GM04504 (cell line): ENCODE data around the gene ACSS1.

Experiments used
- DNase-seq: peaks from one replicate; pipeline ENCODE4 v3.0.0-alpha.2; 2012; ENCODE audit warnings: low read depth

ACSS1 gene

GRCh38 chr20:25058847-25059810 is 1.2 kb upstream of the ACSS1 start:
- DNase-seq, result no peak

DNA sequence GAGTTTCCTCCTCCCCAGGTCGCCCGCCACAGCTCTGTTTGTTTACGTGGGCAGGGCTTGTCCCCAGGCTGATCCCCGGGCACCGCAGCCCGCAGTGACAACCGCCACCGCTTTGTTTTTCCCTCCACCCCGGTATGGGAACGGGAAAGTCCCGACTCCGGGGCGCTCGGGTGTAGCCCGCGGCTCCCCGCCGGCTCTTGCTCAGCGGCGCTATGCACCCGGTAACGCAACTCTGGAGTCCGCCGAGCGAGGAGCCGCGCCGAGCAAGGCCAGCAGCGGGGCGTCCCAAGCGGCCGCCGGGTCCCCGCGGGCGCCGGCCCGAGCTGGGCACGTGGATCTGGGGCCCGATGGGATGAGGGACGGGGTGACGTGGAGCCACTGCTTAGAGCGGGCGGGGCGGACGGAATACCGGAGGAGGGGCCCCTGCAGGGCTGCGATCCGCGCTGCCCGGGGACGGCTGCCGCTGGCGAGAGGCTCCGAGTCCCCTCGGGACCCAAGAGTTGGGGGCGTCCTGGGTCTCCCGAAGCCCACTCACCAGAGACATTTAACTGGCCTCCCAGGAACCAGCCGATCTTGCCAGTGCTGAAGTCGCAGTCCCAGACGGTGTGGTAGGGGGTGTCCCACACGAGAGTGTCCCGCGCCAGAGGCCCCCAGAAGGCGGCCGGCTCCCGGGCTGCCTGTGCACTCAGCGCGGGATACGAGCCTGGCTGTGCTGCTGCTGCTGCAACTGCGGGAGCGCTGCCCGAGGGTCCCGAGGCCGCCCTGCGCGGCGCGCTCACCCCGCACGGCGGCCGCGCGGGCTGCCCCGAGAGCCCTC is 497 bp downstream of the ACSS1 start:
- no peak for DNase-seq

GRCh38 chr20:25056690-25057233 is 1.2 kb downstream of the ACSS1 start:
- no peak for DNase-seq

GRCh38 chr20:25055711-25056495 is 2.0 kb downstream of the ACSS1 start:
- DNase-seq, result no peak

DNA sequence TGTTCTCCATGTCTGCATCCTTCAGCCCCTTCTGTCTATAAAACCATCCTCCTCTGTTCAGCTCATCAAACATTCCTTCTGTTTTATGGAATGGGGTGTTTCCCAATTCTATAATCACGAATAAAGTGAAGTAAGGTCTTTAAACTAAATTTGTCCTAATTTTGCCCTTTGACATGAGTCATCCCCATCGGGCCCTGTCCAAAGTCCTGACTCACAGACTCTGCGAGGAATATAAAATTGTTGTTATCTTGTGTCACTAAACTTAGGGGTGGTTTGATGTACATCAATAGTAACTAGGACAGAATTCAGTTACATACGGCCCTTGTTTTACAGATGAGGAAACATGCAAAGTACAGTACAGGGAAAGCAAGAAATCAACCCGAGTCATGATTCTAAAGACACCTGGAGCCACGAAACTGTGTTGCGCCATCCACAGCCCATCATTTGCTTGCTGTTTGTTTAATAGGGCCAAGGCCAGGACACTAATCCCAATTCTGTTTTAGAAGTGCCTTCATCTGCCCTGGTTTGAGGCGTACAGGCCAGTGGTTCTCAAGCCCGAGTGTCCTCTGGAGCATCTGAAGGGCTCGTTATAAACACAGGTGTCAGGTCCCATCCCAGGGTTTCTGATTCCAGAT is 2.8 kb downstream of the ACSS1 start:
- DNase-seq, result no peak

DNA sequence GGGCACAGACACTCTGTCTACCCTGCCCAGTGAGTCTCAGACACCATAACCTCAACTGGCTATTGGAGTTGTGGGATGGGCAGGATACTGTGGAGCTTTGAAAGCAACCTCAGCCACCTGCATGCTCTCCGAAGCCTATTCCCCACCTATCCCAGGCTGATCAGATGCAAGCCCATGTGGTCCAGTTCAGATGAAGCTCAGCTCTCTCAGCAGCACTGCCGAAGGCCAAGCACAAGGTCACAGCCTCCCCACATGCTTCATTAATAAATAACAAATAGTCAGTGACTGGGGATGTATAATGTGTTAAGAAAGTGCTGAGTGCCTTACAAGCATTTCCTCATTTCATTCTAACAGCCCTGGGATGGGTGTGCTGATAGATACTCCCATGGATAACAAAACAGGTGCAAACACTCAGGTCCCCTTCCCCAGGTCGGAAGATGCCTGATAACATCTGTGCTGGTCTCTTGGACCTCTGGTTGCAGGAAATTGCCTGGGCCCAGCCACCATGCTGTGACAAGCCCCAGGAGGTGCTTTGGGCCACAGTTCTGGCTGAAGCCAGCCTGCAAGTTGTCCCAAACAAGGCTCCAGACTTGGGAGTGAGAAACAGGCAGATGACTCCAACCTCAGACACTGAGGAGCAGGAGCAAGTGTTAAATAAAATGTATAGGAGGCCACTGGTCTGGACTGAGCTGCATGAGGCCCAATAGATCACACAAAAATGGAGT is 3.7 kb downstream of the ACSS1 start:
- no peak for DNase-seq

- DNase-seq, result peak; percentile 58
Observed at GRCh38 chr20:25053255-25054031, 4.5 kb downstream of the ACSS1 start.

- DNase-seq, result peak; percentile 69
Observed at GRCh38 chr20:25052255-25053194, 5.4 kb downstream of the ACSS1 start.

DNA sequence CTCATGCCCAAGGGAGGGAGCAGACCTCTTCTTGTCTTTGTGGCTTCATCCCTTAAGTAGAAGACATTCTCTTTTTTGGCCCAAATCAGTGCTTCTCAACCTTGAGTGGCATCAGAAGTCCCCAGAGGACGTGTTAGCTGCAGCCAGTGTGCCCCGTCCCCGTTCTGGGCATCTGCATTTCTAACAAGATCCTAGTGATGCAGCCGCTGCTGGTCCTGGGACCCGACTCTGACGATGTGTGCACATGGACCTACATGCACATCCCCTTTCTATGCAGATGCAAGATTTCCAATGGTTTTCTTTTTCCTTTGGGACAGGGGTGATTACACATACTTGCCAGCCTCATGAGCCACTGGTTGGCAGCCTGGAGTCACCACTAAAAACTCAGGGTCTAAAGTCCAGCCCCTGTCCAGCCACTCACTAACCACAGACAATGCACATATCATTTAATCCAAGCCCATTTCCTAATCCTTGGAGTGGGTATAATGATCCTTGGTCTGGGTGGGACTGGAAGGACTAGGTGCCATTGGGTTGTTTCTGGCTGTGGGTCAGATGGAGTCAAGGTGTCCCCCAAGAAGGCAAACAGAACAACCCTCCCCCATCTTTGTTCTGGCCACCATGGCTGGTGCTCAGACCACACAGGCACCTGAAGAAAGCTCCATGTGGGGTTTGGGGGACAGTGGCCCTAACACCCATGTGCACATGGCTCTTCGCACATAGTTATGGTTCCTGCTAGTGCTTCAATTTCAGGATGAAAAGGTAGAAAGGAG is 6.4 kb downstream of the ACSS1 start:
- DNase-seq, result no peak

DNA sequence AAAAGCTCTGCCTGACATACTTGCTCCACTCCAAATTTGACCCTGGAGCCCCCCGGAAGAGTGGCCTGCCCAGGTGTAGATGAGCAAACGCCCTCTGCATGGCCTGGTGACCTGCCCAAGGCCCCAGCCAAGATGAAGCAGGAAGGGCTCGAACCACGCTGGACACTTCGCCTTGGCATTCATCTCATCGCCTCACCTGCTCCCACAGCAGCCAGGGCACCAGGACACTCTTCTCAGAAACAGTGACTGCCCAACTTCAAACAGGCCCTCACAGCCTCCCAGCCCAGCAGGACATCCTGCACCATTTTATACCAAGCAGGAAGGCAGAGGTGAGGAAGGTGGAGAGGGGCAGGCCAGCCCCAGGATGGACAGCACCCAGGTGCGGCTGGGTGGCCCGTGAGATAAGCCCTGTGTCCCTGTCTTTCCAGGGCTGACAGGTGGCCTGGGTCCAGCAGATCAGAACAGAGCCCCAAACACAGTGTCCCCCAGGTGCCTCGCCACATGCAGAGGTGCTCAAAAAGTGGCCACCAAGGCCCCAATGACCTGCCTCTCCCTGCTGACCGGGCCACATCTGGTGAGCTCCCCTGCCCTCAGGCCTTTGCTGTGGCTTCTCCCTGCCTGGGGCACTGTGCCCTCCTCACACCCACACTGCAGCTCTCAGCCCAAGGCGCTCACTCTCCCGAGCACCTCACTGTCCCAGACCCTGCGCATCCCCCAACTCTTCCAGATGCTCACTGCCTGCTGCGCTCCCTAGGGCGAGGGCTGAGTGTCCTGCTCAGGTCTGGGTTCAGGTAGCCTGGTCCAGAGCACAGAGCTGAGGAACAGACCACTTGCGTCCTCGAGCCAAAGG is 7.2 kb downstream of the ACSS1 start:
- DNase-seq, result no peak

GRCh38 chr20:25050082-25050481 is 7.9 kb downstream of the ACSS1 start:
- DNase-seq, result no peak

GRCh38 chr20:25049261-25050060 is 8.5 kb downstream of the ACSS1 start:
- DNase-seq, result no peak

- DNase-seq, result no peak
Observed at GRCh38 chr20:25048519-25048952, 9.4 kb downstream of the ACSS1 start.

DNA sequence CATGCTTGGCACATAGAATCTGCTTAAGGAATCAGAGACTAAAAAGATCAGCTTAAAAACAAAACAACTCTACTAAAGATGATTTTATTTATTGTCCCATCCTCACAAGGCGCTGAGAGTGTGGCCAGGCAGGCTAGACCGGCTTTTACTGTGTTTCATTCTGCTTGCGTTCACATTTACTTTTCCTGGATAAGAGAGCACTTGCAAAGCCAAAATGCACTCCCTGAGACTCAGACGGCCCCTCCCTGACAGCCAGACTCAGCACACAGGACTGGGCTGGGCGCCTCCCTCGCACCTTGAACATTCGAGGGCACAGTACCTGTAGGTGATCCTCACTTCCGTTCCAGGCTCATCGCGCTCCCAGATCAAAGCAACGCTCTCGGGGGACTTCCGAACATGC is 10.2 kb downstream of the ACSS1 start:
- DNase-seq, result no peak

DNA sequence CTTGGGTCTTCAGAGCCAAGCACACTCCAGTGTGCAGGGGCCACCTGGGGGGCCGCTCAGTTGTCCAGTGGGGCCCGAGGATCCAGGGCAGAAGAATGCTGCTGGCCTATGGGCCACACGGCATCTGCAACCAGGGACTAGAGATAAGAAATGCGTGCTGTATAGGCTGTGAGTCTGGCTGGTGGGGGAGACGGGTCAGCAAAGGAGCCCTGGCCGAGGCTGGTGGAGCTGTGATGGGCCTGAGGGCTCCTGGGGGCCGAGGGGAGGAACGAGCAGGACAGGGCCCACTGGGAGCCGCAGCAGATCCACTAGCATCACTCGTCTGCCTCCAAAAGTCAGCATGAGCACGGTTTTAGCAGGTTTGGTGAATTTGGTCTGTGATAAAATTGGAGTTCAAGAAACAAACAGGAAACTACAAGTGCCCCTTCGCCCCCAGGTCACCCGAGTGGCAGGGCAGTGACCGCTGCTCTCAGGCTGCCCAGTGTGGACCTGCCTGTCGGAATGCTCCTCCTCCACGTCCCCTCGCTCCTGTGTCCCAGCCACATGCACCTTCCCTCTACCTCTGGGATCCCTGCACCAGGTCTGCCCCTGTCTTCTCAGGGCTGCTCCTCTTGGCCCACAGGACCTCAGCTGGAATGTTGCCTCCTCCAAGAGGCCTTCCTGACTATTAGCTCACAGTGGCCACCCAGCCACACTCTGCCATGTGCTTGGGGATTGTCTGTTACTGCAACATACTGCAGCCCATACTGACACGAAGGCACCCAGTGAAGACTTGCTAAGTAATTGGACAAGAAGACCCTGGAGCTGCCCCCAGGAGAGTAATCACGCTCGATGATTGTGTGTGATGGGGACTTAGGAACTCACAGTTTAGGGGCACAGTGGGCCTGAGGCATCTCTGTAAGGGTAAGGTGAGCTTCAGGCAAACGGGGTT is 10.9 kb downstream of the ACSS1 start:
- DNase-seq, result no peak
